HCT116 (cell line): ENCODE results near the gene PHF2. TPM values are rescaled to one million over a fixed set of nuclear protein-coding genes. Genes with fewer than 3 reads are reported as not detected.

Source experiments
- ATAC-seq: fragments of 200-7000 bp; cut with Tn5 transposase; 2 replicates; pipeline ENCODE4 v1.9.1; 2020; ENCODE audit warnings: mild to moderate bottlenecking, moderate library complexity
- BruUV-seq: library from RNA; stranded (reverse); fragments of 400-500 nt; replicated peaks from 2 replicates; lab custom pipeline; 2021; lab: Mats Ljungman, UMichigan
- CTCF ChIA-PET: fragments of 300-600 bp; sonication (Branson Sonifier 250); formaldehyde crosslinking; loops from one replicate; lab custom pipeline; 2021; ENCODE audit warnings: antibody characterized with exemption; lab: Charles Lee
- POLR2A ChIA-PET: fragments of 300-600, 350-600 bp; sonication (Branson Sonifier 250); formaldehyde crosslinking; loops from one replicate; lab custom pipeline; 2021; ENCODE audit warnings: antibody characterized with exemption; lab: Charles Lee
- RAD21 ChIA-PET, 2 experiments: fragments of 300-600 bp; sonication (Branson Sonifier 250); formaldehyde crosslinking; loops; one replicate each; lab custom pipeline; 2023; ENCODE audit warnings: low total read pairs in 2 of 2; ENCODE audit not compliant: uncharacterized antibody in 2 of 2, unreplicated experiment in 2 of 2, low non-redundant PET in 1 of 2; lab: Charles Lee
- DNase-seq: peaks from one replicate; pipeline ENCODE4 v3.0.0-alpha.2; 2010; ENCODE audit warnings: low read depth, low spot score
- H2AFZ ChIP-seq: fragments of 200-600 bp; shearing (Covaris generic), sonication (generic); 2 replicates; pipeline ENCODE4 v1.6.1; 2017; ENCODE audit warnings: low read depth, mixed run types, mixed read lengths, antibody characterized with exemption, low read length; ENCODE audit not compliant: poor library complexity, severe bottlenecking
- H3K27ac ChIP-seq: 2 replicates; pipeline ENCODE4 v1.5.1; 2012; ENCODE audit warnings: low read depth, low read length
- H3K27me3 ChIP-seq: fragments of 200-600 bp; sonication (generic); 2 replicates; pipeline ENCODE4 v1.6.1; 2016; ENCODE audit warnings: mixed run types, low read length, mixed read lengths; ENCODE audit not compliant: insufficient read depth
- H3K36me3 ChIP-seq, 2 experiments: fragments of 200-500 bp in 1 of 2; fragments of 200-600 bp in 1 of 2; sonication (Bioruptor generic) in 1 of 2; sonication (generic) in 1 of 2; 2 replicates each; pipeline versions ENCODE4 v1.5.1 to v1.6.1; 2014 to 2016; ENCODE audit warnings: low read length in 2 of 2, inconsistent platforms in 1 of 2, mixed read lengths in 1 of 2, mixed run types in 1 of 2; ENCODE audit not compliant: insufficient read depth in 2 of 2, control insufficient read depth in 1 of 2
- H3K4me1 ChIP-seq, 2 experiments: fragments of 200-600 bp in 1 of 2; sonication (generic) in 1 of 2; 2 replicates each; pipeline versions ENCODE4 v1.5.1 to v1.6.1; 2012 to 2017; ENCODE audit warnings: low read length in 2 of 2, inconsistent platforms in 1 of 2, mild to moderate bottlenecking in 1 of 2, mixed read lengths in 1 of 2, mixed run types in 1 of 2, moderate library complexity in 1 of 2; ENCODE audit not compliant: insufficient read depth in 2 of 2, control insufficient read depth in 1 of 2
- H3K4me2 ChIP-seq: fragments of 200-600 bp; sonication (generic); 2 replicates; pipeline ENCODE4 v1.6.1; 2017; ENCODE audit warnings: mixed run types, low read length, mixed read lengths
- H3K4me3 ChIP-seq, 2 experiments: fragments of 200-600 bp in 1 of 2; sonication (generic) in 1 of 2; replicated peaks in 1 of 2; 2 replicates each; pipeline ENCODE4 v1.5.1; 2011 to 2016; ENCODE audit warnings: low read length in 2 of 2, control low read depth in 1 of 2, low read depth in 1 of 2, mild to moderate bottlenecking in 1 of 2, mixed read lengths in 1 of 2, mixed run types in 1 of 2
- H3K79me2 ChIP-seq: fragments of 200-600 bp; sonication (generic); 2 replicates; pipeline ENCODE4 v1.6.1; 2017; ENCODE audit warnings: mild to moderate bottlenecking, mixed run types, low read length, moderate library complexity, mixed read lengths; ENCODE audit not compliant: insufficient read depth
- H3K9ac ChIP-seq: fragments of 200-600 bp; sonication (generic); 2 replicates; pipeline ENCODE4 v1.6.1; 2016; ENCODE audit warnings: low read length, mixed read lengths
- H3K9me2 ChIP-seq: fragments of 200-600 bp; sonication (generic), shearing (Covaris generic); 2 replicates; pipeline ENCODE4 v1.6.1; 2017; ENCODE audit warnings: mixed run types, mild to moderate bottlenecking, moderate library complexity; ENCODE audit not compliant: insufficient read depth
- H3K9me3 ChIP-seq, 2 experiments: fragments of 200-500 bp in 1 of 2; fragments of 200-600 bp in 1 of 2; sonication (Bioruptor generic) in 1 of 2; sonication (generic) in 1 of 2; 2 replicates each; pipeline ENCODE4 v1.6.1; 2014 to 2017; ENCODE audit warnings: low read length in 2 of 2, mixed read lengths in 2 of 2, inconsistent platforms in 1 of 2, low read depth in 1 of 2, mild to moderate bottlenecking in 1 of 2, mixed run types in 1 of 2, moderate library complexity in 1 of 2; ENCODE audit not compliant: control insufficient read depth in 1 of 2, insufficient read depth in 1 of 2
- H4K20me1 ChIP-seq: fragments of 200-600 bp; sonication (generic), shearing (Covaris generic); 2 replicates; pipeline ENCODE4 v1.6.1; 2017; ENCODE audit warnings: mixed run types, mild to moderate bottlenecking, moderate library complexity; ENCODE audit not compliant: insufficient read depth
- CBX3 ChIP-seq: IDR thresholded peaks from 2 replicates; pipeline ENCODE4 v1.6.1; 2012; ENCODE audit warnings: low read depth
- CEBPB ChIP-seq: IDR thresholded peaks from 2 replicates; pipeline ENCODE4 v1.6.1; 2012; ENCODE audit warnings: low read depth
- ELF1 ChIP-seq: IDR thresholded peaks from 2 replicates; pipeline ENCODE4 v1.6.1; 2012; ENCODE audit warnings: low read depth, borderline replicate concordance
- FOSL1 ChIP-seq: IDR thresholded peaks from 2 replicates; pipeline ENCODE4 v1.6.1; 2012; ENCODE audit warnings: low read depth
- POLR2A ChIP-seq: IDR thresholded peaks from 2 replicates; pipeline ENCODE4 v1.7.0; 2011; ENCODE audit warnings: borderline replicate concordance; ENCODE audit not compliant: insufficient read depth, insufficient read length; ENCODE audit errors: extremely low read depth
- POLR2AphosphoS5 ChIP-seq: IDR thresholded peaks from 2 replicates; pipeline ENCODE4 v1.6.1; 2011; ENCODE audit warnings: mild to moderate bottlenecking, low read depth, low read length, moderate library complexity
- RAD21 ChIP-seq: IDR thresholded peaks from 2 replicates; pipeline ENCODE4 v1.6.1; 2012; ENCODE audit warnings: low read depth, mild to moderate bottlenecking
- SIN3A ChIP-seq: IDR thresholded peaks from 2 replicates; pipeline ENCODE4 v1.6.1; 2012; ENCODE audit warnings: low read depth
- SP1 ChIP-seq: IDR thresholded peaks from 2 replicates; pipeline ENCODE4 v1.6.1; 2012; ENCODE audit warnings: low read depth
- TCF7L2 ChIP-seq: IDR thresholded peaks from 2 replicates; pipeline ENCODE4 v1.7.0; 2011; ENCODE audit warnings: borderline replicate concordance, inconsistent platforms; ENCODE audit not compliant: insufficient read depth, insufficient read length; ENCODE audit errors: extremely low read depth
- ZFX ChIP-seq: fragments of 450-650 bp; IDR thresholded peaks from 2 replicates; pipeline ENCODE4 v1.6.1; 2017
- ZNF274 ChIP-seq: fragments of 200-500 bp; sonication (Bioruptor generic); IDR thresholded peaks from 2 replicates; pipeline ENCODE4 v1.6.1; 2014; ENCODE audit warnings: mild to moderate bottlenecking, low read depth, low read length, inconsistent platforms
- intact Hi-C: fragments of 100-400 bp; cut with micrococcal nuclease; formaldehyde crosslinking; loops from 2 replicates; pipeline ENCODE4 v1.10.0; 2022
- total RNA-seq: library from RNA; stranded (reverse); gene quantifications from one replicate; pipeline ENCODE4 v1.2.1, GENCODE V29; 2021; ENCODE audit not compliant: unreplicated experiment
- TF ChIP-seq, protein P1 (sequence below): IDR thresholded peaks from 2 replicates; pipeline ENCODE4 v1.6.1; 2011; ENCODE audit warnings: mild to moderate bottlenecking, low read length, moderate library complexity; ENCODE audit not compliant: insufficient replicate concordance; ENCODE audit errors: extremely low read depth

Gene PHF2
- total RNA-seq, 1 experiment from 2014 or later, result 20.6 TPM

GRCh38 chr9:93697352-93698139, 121.2 kb downstream of the PHF2 start:
- no peaks in the 10 kb centered on the region for H3K79me2 ChIP-seq
- H3K9me2 ChIP-seq, result no peaks in the 10 kb centered on the region
- no peak overlapping the region for H3K4me2 ChIP-seq
- no peak overlapping the region for H3K27ac ChIP-seq
- no peaks in the 10 kb centered on the region for H3K27me3 ChIP-seq
- ChIA-PET RAD21 (no interaction called here), POLR2A (no interaction called here), CTCF (no interaction called here)
- DNase-seq (no peak), ATAC-seq (no peak)
- no peak overlapping the region for H2AFZ ChIP-seq
- H3K4me1 ChIP-seq, result no peaks in the 10 kb centered on the region
- H4K20me1 ChIP-seq, result no peaks in the 10 kb centered on the region
- TF ChIP-seq CBX3, result no peak
- TF ChIP-seq RAD21, result no peak
- no peak for TF ChIP-seq ZNF274
- TF ChIP-seq FOSL1, result no peak
- no peak for TF ChIP-seq TCF7L2
- TF ChIP-seq ZFX, result no peak
- TF ChIP-seq, protein P1, sequence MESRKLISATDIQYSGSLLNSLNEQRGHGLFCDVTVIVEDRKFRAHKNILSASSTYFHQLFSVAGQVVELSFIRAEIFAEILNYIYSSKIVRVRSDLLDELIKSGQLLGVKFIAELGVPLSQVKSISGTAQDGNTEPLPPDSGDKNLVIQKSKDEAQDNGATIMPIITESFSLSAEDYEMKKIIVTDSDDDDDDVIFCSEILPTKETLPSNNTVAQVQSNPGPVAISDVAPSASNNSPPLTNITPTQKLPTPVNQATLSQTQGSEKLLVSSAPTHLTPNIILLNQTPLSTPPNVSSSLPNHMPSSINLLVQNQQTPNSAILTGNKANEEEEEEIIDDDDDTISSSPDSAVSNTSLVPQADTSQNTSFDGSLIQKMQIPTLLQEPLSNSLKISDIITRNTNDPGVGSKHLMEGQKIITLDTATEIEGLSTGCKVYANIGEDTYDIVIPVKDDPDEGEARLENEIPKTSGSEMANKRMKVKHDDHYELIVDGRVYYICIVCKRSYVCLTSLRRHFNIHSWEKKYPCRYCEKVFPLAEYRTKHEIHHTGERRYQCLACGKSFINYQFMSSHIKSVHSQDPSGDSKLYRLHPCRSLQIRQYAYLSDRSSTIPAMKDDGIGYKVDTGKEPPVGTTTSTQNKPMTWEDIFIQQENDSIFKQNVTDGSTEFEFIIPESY, result no peak
- no peak for TF ChIP-seq SIN3A
- no peak for TF ChIP-seq POLR2A
- no peak for TF ChIP-seq ELF1
- no peak for TF ChIP-seq SP1
- TF ChIP-seq POLR2AphosphoS5, result no peak
- TF ChIP-seq CEBPB, result no peak
- H3K9ac ChIP-seq, result no peak overlapping the region
- BruUV-seq, result no TSS peak
- no peak overlapping the region for H3K4me3 ChIP-seq
- no peaks in the 10 kb centered on the region for H3K36me3 ChIP-seq
- intact Hi-C loops, result no loop called here
- no peaks in the 10 kb centered on the region for H3K9me3 ChIP-seq
